HG03460 (cell line): ENCODE measurements around the gene CD8A.
"Not testable (repeated sequence)": the region's sequence is repeated elsewhere in the genome, so short reads cannot be mapped to it uniquely, and the experiment has no call there.

Experiments
- ATAC-seq: cut with Tn5 transposase; IDR thresholded peaks from one replicate; pipeline ENCODE4 v1.9.1; 2021; ENCODE audit not compliant: unreplicated experiment

Gene CD8A

DNA sequence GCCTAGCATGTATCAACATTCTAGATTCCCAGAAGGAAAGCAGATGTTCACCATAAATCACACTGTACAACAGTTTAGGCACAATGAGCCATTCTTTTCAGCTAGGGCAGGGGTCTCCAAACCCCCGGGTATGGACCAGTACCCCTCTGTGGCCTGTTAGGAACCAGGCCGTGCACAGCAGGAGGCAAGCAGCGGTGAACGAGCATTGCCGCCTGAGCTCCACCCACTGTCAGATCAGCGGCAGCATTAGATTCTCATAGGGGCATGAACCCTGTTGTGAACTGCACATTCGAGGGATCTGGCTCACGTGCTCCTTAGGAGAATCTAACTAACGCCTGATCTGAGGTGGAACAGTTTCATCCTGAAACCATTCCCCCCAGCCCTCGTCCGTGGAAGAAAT lies 50.8 kb downstream of the CD8A start:
- not testable (repeated sequence) for ATAC-seq

DNA sequence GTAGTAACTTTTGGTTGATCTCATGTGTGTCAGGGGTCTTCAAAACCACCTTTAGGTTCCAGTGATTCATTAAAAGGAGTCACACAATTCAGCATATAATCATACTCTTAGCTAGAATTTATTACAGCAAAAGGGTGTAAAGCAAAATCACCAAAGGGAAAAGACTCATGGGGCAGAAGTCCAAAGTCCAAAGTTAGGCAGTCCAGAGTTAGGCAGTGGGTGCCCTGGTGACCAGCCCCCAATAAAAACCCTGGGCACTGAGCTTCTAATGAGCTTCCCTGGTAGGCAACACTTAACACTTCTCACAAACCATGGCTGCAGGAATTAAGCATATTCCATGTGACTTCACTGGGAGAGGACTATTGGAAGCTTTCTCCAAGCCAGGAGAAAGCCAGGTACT lies 51.2 kb downstream of the CD8A start:
- not testable (repeated sequence) for ATAC-seq

DNA sequence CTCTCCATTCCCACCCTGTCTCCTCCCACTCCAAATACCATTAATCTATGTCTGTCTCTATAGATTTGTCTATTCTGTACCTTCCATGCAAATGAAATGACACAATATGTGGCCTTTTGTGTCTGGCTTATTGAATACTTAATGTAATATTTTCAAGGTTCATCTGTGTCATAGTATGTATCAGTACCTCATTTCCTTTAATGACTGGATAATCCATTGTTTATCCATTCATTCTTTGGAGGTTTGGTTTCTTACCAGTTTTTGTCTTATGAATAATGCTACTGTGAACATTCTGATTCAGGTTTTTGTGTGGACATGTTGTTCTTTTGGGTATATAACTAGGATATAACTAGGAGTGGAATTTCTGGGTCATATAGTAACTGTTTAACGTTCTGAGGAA lies 55.8 kb downstream of the CD8A start:
- not testable (repeated sequence) for ATAC-seq
